HPDE6-E6E7 (cell line): ENCODE data around the gene MEIOB.

Experiments
- DNase-seq: peaks from one replicate; pipeline ENCODE4 v3.0.0; 2011; ENCODE audit warnings: missing footprints; ENCODE audit errors: extremely low spot score

MEIOB gene

DNA sequence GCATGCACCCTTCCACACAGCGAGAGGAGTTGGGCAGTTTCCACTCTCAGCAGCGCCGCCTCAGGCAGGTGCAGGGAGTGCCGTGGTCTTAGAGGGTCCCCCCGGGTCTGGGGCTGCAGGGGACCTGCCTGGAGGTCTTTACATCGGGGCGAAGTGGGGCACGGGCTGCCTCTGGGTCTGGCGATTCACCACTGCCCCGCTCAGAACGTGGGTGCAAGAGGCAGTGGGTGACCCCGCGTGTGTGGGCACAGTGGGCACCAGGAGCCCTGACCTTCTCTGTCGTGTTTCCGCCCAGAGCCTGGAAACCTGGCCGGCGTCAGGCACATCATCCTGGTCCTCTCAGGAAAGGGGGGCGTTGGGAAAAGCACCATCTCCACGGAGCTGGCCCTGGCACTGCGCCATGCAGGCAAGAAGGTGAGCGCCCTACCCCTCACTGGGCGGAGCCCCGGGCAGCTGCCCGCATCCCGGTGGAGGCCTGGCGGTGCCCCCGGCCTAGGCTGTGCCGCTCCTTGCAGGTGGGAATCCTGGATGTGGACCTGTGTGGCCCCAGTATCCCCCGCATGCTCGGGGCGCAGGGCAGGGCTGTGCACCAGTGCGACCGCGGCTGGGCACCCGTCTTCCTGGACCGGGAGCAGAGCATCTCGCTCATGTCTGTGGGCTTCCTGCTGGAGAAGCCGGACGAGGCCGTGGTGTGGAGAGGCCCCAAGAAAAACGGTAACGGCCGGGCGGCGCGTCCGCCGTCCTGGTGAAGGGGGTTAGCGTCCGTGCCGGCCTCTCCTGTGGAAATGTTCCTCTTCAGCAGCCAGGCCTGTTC, 85.5 kb downstream of the MEIOB start:
- DNase-seq: no peak

DNA sequence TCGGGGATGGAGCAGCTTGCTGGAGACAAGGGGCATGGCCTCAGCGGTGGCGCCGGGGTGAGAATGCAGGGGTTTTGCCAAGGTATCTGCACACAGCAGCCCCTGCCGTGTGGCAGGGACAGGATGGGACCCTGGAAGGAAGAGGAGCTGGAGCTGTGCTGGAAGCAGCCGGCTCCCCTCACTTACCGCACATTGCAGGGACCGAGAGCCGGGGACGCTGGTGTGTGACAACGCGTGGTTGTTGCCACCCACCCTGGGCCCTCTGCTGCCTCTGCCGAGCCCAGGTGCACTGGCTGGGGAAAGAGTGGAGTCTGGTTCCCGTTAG, 86.2 kb downstream of the MEIOB start:
- DNase-seq: no peak

DNA sequence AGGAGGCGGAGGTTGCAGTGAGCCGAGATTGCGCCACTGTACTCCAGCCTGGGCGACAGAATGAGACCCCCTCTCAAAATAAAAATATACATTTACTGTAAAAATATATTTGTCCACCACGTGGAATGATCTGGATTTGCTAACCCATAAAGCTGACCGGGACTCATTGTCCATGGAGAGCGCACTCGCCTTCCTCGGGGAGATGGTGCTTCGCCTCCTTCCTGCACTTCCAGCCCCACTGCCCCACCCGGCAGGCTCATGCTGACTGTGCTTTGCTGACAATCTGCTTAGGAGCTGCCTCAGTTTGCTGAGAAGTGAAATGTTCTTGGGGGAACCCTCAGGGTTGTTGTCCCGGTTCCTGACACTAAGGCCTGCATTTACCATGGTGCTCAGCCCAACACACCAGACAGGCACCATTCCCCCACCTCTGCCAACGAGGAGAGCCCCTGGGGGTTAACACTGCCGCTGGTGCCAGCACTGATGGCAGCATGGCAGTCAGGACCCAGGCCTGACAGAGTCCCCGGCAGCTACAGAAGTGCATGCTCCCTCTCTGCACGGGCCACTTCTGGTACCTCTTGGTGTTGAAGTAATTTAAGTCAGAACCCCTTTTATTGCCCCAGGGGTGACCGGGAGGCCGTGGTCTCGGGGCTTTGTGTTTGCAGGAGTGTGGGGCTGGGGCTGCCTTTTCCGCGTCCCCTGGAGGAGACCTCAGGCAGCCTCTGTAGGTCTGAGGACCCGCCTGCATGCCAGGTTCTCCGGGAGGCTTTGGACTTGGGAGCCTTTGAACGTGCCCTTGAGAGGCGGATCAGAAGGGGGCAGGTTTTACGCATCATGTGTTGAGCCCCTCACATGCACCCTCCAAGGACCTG, 86.8 kb downstream of the MEIOB start:
- DNase-seq: no peak
